Kidney epithelial cell (primary cell): ENCODE results near the gene DGCR2. TPM values are rescaled to one million over a fixed set of nuclear protein-coding genes. Genes with fewer than 3 reads are reported as not detected.
"Not testable (repeated sequence)": the region's sequence is repeated elsewhere in the genome, so short reads cannot be mapped to it uniquely, and the experiment has no call there.

Experiments
- DNase-seq: peaks from one replicate; pipeline ENCODE4 v3.0.0-alpha.2; 2010; ENCODE audit warnings: low read depth
- H3K27me3 ChIP-seq: 2 replicates; pipeline ENCODE4 v1.6.0; 2011; ENCODE audit warnings: low read length; ENCODE audit not compliant: control insufficient read depth, insufficient read depth
- H3K36me3 ChIP-seq: 2 replicates; pipeline ENCODE4 v1.5.1; 2011; ENCODE audit warnings: low read length; ENCODE audit not compliant: control insufficient read depth, insufficient read depth
- H3K4me3 ChIP-seq: 2 replicates; pipeline ENCODE4 v1.5.1; 2011; ENCODE audit warnings: low read depth, mild to moderate bottlenecking, control low read depth, low read length
- total RNA-seq: library from RNA; depleted of rRNA; stranded (reverse); fragments of >200 nt; gene quantifications from 2 replicates; pipeline ENCODE4 v1.2.3, GENCODE V29; 2015
- TF ChIP-seq, protein P1 (sequence below): IDR thresholded peaks from 2 replicates; pipeline ENCODE4 v1.5.1; 2011; ENCODE audit warnings: mild to moderate bottlenecking, moderate library complexity, low read length, control low read depth, inconsistent platforms; ENCODE audit not compliant: insufficient read depth, poor library complexity, severe bottlenecking

DGCR2 gene
- total RNA-seq, 1 donor from 2014 or later, result 71.2 TPM

- no peaks in the 10 kb centered on the region for H3K27me3 ChIP-seq
- no peak for DNase-seq
- TF ChIP-seq, protein P1, sequence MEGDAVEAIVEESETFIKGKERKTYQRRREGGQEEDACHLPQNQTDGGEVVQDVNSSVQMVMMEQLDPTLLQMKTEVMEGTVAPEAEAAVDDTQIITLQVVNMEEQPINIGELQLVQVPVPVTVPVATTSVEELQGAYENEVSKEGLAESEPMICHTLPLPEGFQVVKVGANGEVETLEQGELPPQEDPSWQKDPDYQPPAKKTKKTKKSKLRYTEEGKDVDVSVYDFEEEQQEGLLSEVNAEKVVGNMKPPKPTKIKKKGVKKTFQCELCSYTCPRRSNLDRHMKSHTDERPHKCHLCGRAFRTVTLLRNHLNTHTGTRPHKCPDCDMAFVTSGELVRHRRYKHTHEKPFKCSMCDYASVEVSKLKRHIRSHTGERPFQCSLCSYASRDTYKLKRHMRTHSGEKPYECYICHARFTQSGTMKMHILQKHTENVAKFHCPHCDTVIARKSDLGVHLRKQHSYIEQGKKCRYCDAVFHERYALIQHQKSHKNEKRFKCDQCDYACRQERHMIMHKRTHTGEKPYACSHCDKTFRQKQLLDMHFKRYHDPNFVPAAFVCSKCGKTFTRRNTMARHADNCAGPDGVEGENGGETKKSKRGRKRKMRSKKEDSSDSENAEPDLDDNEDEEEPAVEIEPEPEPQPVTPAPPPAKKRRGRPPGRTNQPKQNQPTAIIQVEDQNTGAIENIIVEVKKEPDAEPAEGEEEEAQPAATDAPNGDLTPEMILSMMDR, result no peak
Observed at GRCh38 chr22:19012308-19012986, 109.8 kb downstream of the DGCR2 start.

GRCh38 chr22:19011611-19012010 is 110.6 kb downstream of the DGCR2 start:
- not testable (repeated sequence) for H3K36me3 ChIP-seq, H3K4me3 ChIP-seq, H3K27me3 ChIP-seq, DNase-seq

More at GRCh38 chr22:19012308-19012986, 109.8 kb downstream of the DGCR2 start:
- H3K4me3 ChIP-seq, result no peak overlapping the region
- H3K36me3 ChIP-seq, result no peaks in the 10 kb centered on the region

DNA sequence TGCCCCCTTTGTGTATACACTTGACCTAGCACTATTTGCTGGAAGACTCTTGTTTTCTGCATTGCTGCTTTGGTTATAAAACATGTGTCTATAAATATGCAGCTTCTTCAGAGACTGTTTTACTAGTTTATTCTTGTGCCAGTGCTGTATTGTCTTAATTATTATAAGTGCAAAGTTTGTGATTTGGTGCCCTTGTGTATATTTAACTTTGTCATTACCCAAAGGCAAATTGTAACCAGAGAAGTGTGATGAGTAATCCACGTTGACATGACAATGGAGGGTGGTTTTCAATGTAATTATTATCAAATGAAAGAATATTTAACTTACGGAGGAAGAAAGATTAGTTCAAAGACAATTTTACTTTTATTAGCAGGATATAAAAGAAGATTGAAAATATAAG is 111.1 kb downstream of the DGCR2 start:
- no peak for DNase-seq
- H3K4me3 ChIP-seq, result no peak overlapping the region
- TF ChIP-seq, protein P1, result no peak
- H3K36me3 ChIP-seq, result no peaks in the 10 kb centered on the region
- no peaks in the 10 kb centered on the region for H3K27me3 ChIP-seq

- TF ChIP-seq, protein P1, result no peak
- H3K4me3 ChIP-seq, result no peak overlapping the region
- no peaks in the 10 kb centered on the region for H3K27me3 ChIP-seq
- no peak for DNase-seq
- no peaks in the 10 kb centered on the region for H3K36me3 ChIP-seq
Observed at GRCh38 chr22:19005905-19006304, 116.3 kb downstream of the DGCR2 start.

GRCh38 chr22:19004471-19004870 is 117.7 kb downstream of the DGCR2 start:
- no peaks in the 10 kb centered on the region for H3K36me3 ChIP-seq
- no peaks in the 10 kb centered on the region for H3K27me3 ChIP-seq

GRCh38 chr22:19003508-19003907 is 118.7 kb downstream of the DGCR2 start:
- TF ChIP-seq, protein P1, result no peak
- Histone ChIP-seq H3K4me3 (no peak overlapping the region), H3K27me3 (peaks cover 4% of the 10 kb centered on the region), H3K36me3 (no peaks in the 10 kb centered on the region)
- DNase-seq, result no peak

More at GRCh38 chr22:19004471-19004870, 117.7 kb downstream of the DGCR2 start:
- no peak overlapping the region for H3K4me3 ChIP-seq
- DNase-seq, result no peak
- TF ChIP-seq, protein P1, result no peak
